NAMALWA (cell line): ENCODE results near the gene ELMO1.
A peak's percentile ranks its signal among the peaks of the same experiment; 100 is the strongest.

Source experiments
- DNase-seq: peaks from one replicate; pipeline ENCODE4 v3.0.0-alpha.2; 2015; ENCODE audit warnings: low spot score

Gene ELMO1

DNA sequence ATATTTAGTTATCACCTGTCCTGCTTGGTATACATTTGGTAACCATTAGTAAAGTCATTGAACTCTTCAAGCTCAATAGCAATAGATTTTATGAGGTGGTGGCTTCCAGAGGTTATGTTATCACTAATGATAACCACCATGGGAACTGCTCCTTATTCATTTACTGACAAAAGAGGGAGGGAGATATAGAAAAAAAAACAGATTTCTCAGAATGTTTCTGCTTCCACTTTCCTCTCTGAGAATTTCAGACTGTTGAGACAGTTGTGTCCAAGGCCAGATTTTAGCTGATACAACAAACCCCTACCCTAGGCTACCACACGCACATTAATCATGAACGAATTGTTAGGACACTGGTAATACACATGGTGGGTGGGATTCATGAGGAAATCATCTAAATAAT, 570.4 kb downstream of the ELMO1 start:
- no peak for DNase-seq

GRCh38 chr7:36875794-36876193, 572.9 kb downstream of the ELMO1 start:
- no peak for DNase-seq

GRCh38 chr7:36874041-36874440, 574.6 kb downstream of the ELMO1 start:
- DNase-seq: no peak

- peak; percentile 73 for DNase-seq
Measured at GRCh38 chr7:36871863-36872262, 576.8 kb downstream of the ELMO1 start.

DNA sequence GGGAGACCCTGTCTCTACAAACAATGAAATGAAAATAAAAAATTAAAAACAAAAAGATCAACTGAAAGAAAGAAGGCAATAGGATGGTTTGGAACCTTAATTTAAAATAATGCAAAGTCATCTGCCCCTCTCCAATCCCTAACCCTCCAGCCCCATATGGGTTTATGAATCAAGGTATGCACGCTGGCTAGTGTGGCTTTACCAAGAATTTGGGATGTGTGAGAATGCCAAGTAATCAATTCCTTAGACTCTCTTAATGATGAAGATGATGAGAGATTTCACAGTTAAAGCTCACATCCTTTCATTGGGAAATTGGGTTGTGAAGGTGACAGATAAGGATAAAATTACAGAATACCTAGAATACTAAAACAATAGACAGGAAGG, 577.3 kb downstream of the ELMO1 start:
- no peak for DNase-seq

DNA sequence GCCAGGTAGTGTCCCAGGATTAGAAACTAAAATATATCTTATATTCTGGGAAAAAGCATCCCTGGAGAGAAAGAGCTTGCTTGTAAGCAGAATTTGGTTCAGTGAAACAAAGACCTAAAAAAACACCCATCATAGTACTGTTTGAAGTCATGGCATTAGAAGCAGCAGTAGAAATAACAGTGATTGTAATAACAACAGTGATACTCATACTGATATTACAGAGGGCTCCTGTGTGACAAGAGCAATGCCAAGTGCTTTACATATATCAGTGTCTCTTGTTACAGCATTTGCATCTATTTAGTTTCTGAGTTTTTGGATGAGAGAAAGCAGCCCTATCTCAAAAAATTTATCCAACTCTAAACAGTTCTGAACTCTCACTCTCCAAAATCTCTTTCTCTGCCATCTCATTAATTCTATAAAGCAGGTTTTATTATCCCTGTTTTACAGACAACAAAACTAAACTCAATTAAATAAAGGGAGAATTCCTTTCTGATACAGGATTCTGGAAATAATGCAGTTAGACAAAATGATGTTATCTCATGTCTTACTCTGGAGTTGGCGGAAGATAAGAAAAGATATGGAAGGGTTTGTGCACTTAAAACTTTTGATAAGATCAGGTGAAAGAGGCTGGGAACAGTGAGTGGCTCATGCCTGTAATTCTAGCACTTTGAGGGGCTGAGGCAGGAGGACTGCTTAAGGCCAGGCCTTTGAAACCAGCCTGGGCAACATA, 577.9 kb downstream of the ELMO1 start:
- DNase-seq: no peak

DNA sequence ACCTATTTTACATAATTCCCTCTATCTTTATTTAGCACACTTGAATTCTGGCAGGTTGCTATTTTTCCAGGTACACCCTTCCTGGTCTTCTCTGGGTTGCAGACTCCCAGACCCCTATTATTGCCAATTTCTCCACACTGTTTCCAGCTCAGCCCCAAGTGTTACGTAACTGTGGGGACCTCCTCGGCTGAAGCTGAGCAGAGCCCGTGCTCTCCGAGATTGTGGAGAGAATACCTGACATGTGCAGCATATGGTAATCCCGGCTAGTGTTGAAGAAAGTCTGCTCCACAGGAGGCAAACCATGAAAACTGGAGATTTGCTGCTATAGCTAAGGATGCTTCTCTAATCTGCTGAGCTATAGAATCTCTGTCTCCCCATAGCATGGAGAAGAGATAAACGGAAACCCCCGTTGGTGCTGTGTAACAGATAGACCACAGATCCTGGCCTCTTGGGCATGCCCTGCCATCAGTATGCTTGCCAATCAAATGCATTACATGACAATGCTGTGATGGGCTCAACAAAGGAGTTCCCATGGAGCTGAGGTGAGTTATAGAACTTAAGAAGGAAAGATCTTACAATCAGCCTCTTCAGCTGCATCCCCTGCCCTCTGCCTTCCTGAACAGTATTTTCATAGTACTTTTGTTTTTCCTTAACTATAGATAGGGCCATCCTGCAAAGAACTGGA, 579.8 kb downstream of the ELMO1 start:
- DNase-seq: no peak

DNA sequence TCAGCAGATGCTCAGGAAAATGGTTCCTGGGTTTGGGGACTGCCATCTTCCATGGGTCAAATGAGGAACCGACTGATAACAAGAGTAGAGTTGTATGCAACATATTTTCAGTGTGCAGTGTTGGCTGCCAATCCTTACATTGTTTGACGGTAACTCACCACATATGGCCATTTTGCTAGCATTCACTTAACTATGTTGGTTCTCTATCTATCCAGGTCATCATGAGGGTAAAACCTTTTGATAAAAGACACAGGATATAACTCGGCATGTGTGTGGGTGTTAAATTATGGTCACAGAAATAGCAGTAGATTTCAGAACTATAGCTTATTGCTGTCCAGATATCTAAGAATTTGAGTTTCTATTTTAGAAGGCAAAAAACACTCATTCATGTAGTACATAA, 583.6 kb downstream of the ELMO1 start:
- DNase-seq: no peak

DNA sequence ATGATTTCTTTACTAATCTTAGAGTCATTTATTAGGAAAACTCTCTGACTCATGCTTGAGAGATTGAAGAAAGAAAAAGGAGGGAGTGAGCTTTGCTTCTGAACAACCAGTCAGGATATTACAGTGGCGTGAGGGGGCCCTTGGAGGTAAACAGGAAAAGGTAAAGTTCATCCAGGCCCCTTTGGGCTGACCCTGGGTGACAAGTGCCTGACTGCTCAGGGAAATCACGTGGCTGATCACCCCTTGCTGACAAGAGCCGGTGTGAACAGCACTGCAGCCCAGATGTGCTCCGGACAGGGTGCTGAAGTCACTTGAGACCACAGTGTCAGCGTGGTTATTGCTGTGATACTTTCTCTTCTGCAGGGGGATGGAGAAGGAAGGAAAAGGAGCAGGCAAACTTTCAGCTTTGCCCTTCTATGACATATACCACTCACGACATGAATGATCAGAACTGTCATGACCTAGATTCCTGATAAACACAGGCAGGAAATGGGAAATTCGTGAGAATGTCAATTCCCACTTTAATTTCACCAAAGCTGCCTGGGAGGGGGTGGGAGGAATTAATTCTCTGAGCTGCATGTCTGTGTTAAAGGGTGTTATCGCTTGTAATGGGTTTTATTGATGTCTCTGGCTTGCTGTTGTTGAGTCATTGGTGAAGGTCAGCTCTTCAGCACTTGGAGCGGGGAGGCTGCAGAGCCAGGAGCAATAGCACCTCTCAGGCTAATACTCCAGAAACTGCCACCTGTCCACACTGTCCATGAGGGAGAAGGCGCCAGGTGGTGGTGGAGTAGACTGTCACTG, 584.6 kb downstream of the ELMO1 start:
- DNase-seq: no peak

GRCh38 chr7:36862771-36863261, 585.8 kb downstream of the ELMO1 start:
- no peak for DNase-seq

DNA sequence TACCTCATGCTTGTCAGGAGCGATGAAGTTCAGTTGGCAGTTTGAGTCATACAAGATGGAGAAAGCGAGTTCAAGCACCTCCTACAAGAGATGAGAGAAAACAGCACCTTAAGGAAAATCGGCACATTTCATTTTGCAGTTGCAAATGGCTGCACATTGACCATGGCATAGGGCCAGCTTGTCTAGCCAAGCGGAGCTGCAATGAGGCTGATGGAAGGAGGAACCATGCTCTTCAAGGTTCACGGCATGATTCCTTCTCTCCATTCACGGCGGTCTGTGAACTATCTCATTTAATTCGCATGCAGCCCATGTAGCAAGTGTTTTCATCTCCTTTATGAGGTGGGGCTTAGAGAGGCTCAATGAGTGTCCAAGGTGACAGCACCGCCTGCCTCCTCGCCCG, 587.0 kb downstream of the ELMO1 start:
- no peak for DNase-seq

DNA sequence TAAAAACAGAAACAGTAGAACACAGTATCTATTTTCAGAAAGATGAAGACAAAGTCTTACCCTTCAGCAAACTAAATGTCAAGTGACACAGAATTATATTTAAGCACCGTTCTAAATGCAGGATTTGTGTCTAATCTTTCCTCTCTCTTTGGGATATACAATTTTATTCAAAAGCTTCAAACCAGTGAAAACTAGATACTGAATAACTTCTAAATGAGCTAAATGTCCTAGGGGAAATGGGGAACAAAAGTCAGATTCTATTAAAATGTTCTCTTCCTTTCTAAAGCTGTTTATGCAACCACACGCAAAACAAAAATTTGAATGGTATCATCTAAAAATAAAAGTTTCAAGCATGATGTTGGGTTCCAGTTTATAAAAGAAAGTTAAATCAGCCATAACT, 588.0 kb downstream of the ELMO1 start:
- no peak for DNase-seq

- no peak for DNase-seq
Measured at GRCh38 chr7:36855330-36855729, 593.3 kb downstream of the ELMO1 start.

DNA sequence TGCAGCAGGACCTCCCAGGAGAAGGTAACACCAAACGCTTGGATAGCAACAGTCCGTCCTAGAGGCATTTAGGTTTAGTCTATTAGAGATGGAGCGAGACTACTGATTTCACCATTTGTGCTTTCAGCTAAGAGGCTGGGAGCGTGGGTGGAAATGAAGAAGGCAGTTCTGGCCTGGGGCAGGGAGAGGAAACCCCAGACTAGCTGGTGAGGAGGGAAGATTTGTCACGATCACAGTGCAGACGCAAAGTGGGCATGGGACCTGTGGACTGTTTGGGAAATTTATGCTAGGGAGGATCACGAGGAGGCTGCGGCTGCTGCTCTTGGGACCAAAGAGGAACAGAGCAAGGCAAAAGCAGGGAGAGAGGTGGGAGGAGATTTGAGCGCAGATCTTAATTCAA, 594.0 kb downstream of the ELMO1 start:
- DNase-seq: no peak

DNA sequence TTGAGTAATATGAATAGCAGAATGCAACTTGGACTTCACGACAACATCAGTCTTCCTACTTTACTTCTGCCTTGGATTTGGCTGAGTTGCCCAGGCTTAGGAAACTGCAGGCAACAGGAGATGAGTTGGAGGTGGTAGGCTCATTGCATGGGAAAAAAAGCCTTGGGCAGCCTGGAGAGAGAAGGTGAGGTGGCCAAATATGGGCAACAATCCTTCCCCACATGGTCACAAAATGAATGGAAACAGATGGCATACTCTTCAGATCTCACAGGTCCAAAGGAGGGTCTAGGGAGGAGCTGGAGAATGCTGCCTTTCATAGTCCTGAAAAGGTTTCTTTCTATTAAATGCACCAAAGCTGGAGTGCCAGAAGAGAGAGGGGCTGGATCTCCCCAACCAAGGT, 595.7 kb downstream of the ELMO1 start:
- DNase-seq: no peak

DNA sequence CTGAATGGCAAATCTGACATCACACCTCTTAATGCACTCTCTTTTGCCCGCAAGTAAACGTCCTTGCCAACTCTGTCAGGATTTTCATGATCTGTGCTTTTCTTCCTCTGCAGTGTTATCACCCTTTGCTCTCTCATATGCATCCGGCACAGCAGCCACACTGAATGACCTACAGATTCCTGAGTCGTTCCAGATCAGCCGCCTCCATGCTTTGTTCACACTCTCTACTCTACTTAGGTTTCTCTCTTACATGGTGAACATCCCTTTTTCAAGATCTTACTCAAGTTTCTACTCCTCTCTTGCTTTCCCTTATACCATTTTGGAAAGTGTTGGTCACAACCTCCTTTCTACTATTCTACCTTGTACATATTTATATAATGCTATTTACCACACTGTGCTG, 596.6 kb downstream of the ELMO1 start:
- no peak for DNase-seq

- no peak for DNase-seq
Measured at GRCh38 chr7:36851382-36851781, 597.3 kb downstream of the ELMO1 start.

GRCh38 chr7:36847946-36848345, 600.7 kb downstream of the ELMO1 start:
- DNase-seq: no peak

- DNase-seq: no peak
Measured at GRCh38 chr7:36844374-36844773, 604.3 kb downstream of the ELMO1 start.

GRCh38 chr7:36840904-36841303, 607.8 kb downstream of the ELMO1 start:
- no peak for DNase-seq

DNA sequence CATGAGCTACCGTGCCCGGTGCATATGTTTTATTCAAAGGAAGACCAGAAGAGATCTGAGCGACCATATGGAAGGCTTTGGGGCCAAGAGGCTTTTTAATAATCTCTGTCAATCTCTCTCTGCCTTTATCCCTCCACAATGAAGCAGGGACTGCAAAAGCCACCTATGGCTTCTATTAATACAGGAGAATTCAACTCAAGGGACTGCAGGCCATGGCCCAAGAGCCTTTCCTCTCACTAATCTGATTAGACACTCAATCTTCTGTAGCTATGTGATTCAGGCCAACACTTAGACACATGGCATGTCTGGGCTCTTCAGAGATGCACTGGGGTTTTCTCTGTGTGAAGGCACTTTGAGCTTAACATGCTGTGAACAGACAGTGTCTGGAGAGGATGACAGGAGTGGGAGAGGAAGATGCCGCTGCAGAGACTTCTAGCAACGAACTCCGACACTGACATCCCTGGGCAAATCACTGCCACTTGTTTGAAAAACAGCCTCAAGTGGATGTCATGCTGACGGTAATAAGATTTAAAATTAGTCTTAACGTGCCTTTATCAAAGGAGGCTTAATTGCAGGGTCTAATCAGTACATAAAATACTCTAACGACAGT, 609.9 kb downstream of the ELMO1 start:
- no peak for DNase-seq

- no peak for DNase-seq
Measured at GRCh38 chr7:36831049-36831448, 617.6 kb downstream of the ELMO1 start.
